ENCODE measurements around the gene DAND5. TPM values are rescaled to one million over a fixed set of nuclear protein-coding genes. Genes with fewer than 3 reads are reported as not detected.
A peak's percentile ranks its signal among the peaks of the same experiment; 100 is the strongest.

The DAND5 gene
- total RNA-seq, 6 donors from 2014 or later: not detected

DNA sequence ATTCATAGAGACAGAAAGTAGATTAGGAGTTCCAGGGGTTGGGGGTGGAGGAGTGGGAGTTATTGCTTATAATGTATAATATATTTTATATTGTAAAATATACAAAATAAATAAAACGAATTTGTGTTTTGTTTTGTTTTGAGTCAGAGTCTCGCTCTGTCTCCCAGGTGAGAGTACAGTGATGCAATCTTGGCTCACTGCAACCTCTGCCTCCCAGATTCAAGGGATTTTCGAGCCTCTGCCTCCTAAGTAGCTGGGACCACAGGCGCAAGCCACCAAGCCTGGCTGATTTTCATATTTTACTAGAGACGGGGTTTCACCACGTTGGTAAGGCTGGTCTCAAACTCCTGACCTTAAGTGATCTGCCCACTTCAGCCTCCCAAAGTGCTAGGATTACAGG lies 9.9 kb upstream of the DAND5 start:
- Histone ChIP-seq H3K27me3 (no peaks in the 10 kb centered on the region), H3K36me3 (peaks cover 0 to 4% (median under 1%) of the 10 kb centered on the region in 4 donors), H3K27ac (no peak overlapping the region), H3K4me3 (no peak overlapping the region), H3K4me1 (peaks cover 14 to 28% (median 21%) of the 10 kb centered on the region in 4 donors), H3K9me3 (no peaks in the 10 kb centered on the region)
- ATAC-seq (ENCODE audit: low FRiP score in 2 of 2) (no peak), DNase-seq (no peak)
- TF ChIP-seq EP300 (IDR thresholded peaks at IDR 0.05) (no peak), POLR2AphosphoS5 (IDR thresholded peaks at IDR 0.05) (no peak), POLR2A (IDR thresholded peaks at IDR 0.05) (no peak), CTCF (IDR thresholded peaks at IDR 0.05) (no peak)
- 69 to 74% methylated on average over 6 of the region's 6 CpGs for WGBS, 2 donors

- DNase-seq: peak; percentile 80 to 98
- 1 to 3% methylated on average over 15 to 33 of the region's 34 CpGs for WGBS, 2 donors
- peak; percentile 96 to 99 for ATAC-seq (ENCODE audit: low FRiP score in 2 of 2)
- peaks cover 3 to 11% (median 8%) of the 10 kb centered on the region in 4 donors for H3K4me1 ChIP-seq
- no peaks in the 10 kb centered on the region for H3K9me3 ChIP-seq
- H3K36me3 ChIP-seq: no peaks in the 10 kb centered on the region
- peak overlapping the region; percentile 36 to 59 (median 52) for H3K4me3 ChIP-seq
- H3K27ac ChIP-seq: peak overlapping the region; percentile 17 to 81 (median 64)
- no peaks in the 10 kb centered on the region for H3K27me3 ChIP-seq
- TF ChIP-seq CTCF (IDR thresholded peaks at IDR 0.05) (peak; percentile 95 to 99 (median 98)), POLR2A (IDR thresholded peaks at IDR 0.05) (peak in 1 of 4 donors; percentile 29), EP300 (IDR thresholded peaks at IDR 0.05) (no peak), POLR2AphosphoS5 (IDR thresholded peaks at IDR 0.05) (no peak)
These were observed 4.2 kb upstream of the DAND5 start for GRCh38 chr19:12965017-12965811.

- H3K9me3 ChIP-seq: no peaks in the 10 kb centered on the region
- ATAC-seq (ENCODE audit: low FRiP score in 2 of 2) (no peak), DNase-seq (no peak)
- H3K27me3 ChIP-seq: no peaks in the 10 kb centered on the region
- no peaks in the 10 kb centered on the region for H3K36me3 ChIP-seq
- peak overlapping the region; percentile 17 to 81 (median 64) for H3K27ac ChIP-seq
- H3K4me3 ChIP-seq: peak overlapping the region in 3 of 4 donors; percentile 45 to 59 (median 59)
- H3K4me1 ChIP-seq: peaks cover 3 to 11% (median 8%) of the 10 kb centered on the region in 4 donors
- TF ChIP-seq POLR2AphosphoS5 (IDR thresholded peaks at IDR 0.05) (no peak), EP300 (IDR thresholded peaks at IDR 0.05) (no peak), CTCF (IDR thresholded peaks at IDR 0.05) (no peak), POLR2A (IDR thresholded peaks at IDR 0.05) (no peak)
- WGBS, 2 donors: 47 to 49% methylated on average over 8 of the region's 8 CpGs
These were observed 3.6 kb upstream of the DAND5 start for GRCh38 chr19:12965812-12966135.

GRCh38 chr19:12967907-12968306 lies 1.5 kb upstream of the DAND5 start:
- ATAC-seq (ENCODE audit: low FRiP score in 2 of 2) (no peak), DNase-seq (no peak)
- 89 to 94% methylated on average over 5 of the region's 5 CpGs for WGBS, 2 donors
- TF ChIP-seq POLR2AphosphoS5 (IDR thresholded peaks at IDR 0.05): no peak
- Histone ChIP-seq H3K4me3 (no peak overlapping the region), H3K4me1 (peaks cover 3 to 11% (median 8%) of the 10 kb centered on the region in 4 donors), H3K27me3 (no peaks in the 10 kb centered on the region), H3K27ac (no peak overlapping the region), H3K9me3 (no peaks in the 10 kb centered on the region), H3K36me3 (no peaks in the 10 kb centered on the region)

GRCh38 chr19:12970070-12970820 lies 869 bp downstream of the DAND5 start:
- TF ChIP-seq CTCF (IDR thresholded peaks at IDR 0.05) (no peak), EP300 (IDR thresholded peaks at IDR 0.05) (no peak), POLR2A (IDR thresholded peaks at IDR 0.05) (no peak), POLR2AphosphoS5 (IDR thresholded peaks at IDR 0.05) (no peak)
- no peaks in the 10 kb centered on the region for H3K27me3 ChIP-seq
- H3K4me1 ChIP-seq: peaks cover 3 to 6% (median 5%) of the 10 kb centered on the region in 4 donors
- no peaks in the 10 kb centered on the region for H3K36me3 ChIP-seq
- WGBS, 2 donors: 86 to 93% methylated on average over 7 of the region's 7 CpGs
- no peak for ATAC-seq (ENCODE audit: low FRiP score in 2 of 2)
- H3K4me3 ChIP-seq: no peak overlapping the region
- no peak for DNase-seq
- no peak overlapping the region for H3K27ac ChIP-seq
- no peaks in the 10 kb centered on the region for H3K9me3 ChIP-seq
